Mesothelial cell of epicardium (in vitro differentiated cells): ENCODE measurements around the gene DTNB. TPM values are rescaled to one million over a fixed set of nuclear protein-coding genes. Genes with fewer than 3 reads are reported as not detected.
A peak's percentile ranks its signal among the peaks of the same experiment; 100 is the strongest.

ENCODE experiments used
- DNase-seq, 2 experiments: peaks; one replicate each; pipeline ENCODE4 v3.0.0; 2021; ENCODE audit warnings: low spot score in 2 of 2; ENCODE audit not compliant: unreplicated experiment in 2 of 2
- H3K27ac Mint-ChIP-seq: 2 replicates; pipeline ENCODE4 v1.8.0; 2021; ENCODE audit warnings: mixed read lengths
- H3K27me3 Mint-ChIP-seq: 2 replicates; pipeline ENCODE4 v1.8.0; 2021; ENCODE audit warnings: low read depth, mixed read lengths
- H3K36me3 Mint-ChIP-seq: 2 replicates; pipeline ENCODE4 v1.8.0; 2021; ENCODE audit warnings: mixed read lengths
- H3K4me1 Mint-ChIP-seq: 2 replicates; pipeline ENCODE4 v1.8.0; 2021; ENCODE audit warnings: mixed read lengths
- H3K4me3 Mint-ChIP-seq: 2 replicates; pipeline ENCODE4 v1.8.0; 2021; ENCODE audit warnings: mild to moderate bottlenecking, moderate library complexity, mixed read lengths
- H3K9me3 Mint-ChIP-seq: 2 replicates; pipeline ENCODE4 v1.8.0; 2021; ENCODE audit warnings: mixed read lengths
- CTCF ChIP-seq: fragments of 200-600 bp; sonication (generic); IDR thresholded peaks from one replicate; pipeline ENCODE4 v1.5.0; 2021; ENCODE audit warnings: antibody characterized with exemption; ENCODE audit not compliant: unreplicated experiment
- total RNA-seq: library from RNA; stranded (reverse); gene quantifications from 3 replicates; pipeline ENCODE4 v1.2.1, GENCODE V29; 2021

DTNB gene
- total RNA-seq, 1 donor from 2014 or later = 36.3 TPM

DNA sequence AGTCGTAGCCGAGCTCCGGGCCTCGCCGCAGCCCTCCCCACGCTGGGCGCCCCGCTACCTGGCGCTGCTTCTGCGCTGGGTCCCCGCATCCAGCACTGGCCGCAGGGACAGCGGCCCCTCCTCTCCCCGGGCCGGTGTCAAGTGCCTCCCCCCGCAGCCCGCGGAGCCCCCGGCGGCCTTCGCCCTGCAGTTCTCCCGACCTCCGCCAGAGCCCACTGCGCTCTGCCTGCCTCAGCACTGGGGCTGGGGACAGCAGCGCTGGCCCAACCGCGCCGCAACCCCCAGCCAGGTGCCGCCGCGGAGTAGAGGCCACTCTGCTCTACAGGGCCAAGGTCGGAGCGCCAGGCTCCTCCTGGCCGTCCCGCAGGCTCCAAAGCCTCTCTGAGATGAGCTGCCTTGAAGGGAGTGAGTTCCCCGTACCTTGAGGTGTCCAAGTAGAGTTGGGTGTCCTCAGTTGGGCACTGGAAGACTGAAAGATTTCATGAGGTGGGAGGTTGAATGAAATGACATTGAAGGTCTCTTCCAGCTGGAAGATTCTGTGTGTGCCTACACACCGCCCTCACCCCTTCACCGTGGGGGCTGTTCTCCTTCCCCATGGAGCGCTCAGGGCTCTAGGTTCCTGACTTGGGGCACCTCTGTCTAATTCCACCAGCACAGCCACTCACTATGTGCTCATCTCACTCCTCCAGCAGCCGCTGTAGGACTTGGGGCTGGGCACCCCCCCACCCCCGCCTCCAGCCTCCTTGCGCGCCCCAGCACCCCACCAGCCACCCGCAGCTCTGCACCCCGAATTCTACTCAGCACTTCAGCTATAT is 330.8 kb downstream of the DTNB start:
- H3K36me3 Mint-ChIP-seq = peaks cover 8% of the 10 kb centered on the region

DNA sequence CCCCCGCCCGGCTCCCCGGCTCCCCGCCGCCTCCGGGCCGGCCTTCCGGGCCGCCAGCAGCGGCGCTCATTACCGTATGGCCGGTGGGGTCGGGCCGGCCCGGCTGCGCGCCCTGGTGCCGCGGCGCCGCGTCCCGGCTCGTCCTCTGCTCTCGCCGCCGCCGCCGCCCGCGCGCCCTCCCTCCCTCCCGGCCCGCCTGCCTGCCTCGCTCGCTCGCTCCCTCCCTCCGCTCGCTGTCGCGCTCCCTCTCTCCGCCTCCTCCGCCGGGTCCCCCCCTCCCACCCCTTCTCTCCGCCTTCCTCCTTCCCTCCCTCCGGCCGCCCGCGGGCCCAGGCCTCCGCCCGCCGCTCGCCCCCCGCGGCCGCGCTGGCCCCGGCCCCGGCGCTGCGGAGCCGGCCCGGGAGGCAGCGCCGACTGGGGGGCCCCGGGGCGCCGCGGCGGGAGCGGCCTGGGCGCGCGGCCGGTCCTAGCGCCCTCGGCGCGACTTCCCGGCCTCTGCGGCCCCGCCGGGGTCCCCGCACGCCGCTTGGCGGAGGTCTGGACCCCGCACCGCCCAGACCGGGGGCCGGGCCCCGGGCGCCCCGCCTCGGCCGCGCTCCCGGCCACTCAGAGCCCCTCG is 331.5 kb downstream of the DTNB start, which contains the start of gene DNMT3A:
TSS of gene DNMT3A (minus strand) at position 173 of the 619 bp plus-strand sequence. CDS start 27,941 bp downstream, outside the sequence.
- Mint-ChIP-seq H3K27me3 (no peaks in the 10 kb centered on the region), H3K36me3 (peaks cover 7% of the 10 kb centered on the region), H3K9me3 (no peaks in the 10 kb centered on the region), H3K4me3 (peak within 1 kb of the TSS; percentile 72), H3K27ac (no peak within 1 kb of the TSS), H3K4me1 (peaks cover 24% of the 10 kb centered on the region)
- no peak for TF ChIP-seq CTCF
- peak; percentile 63 to 68 for DNase-seq

More for the DNA sequence above, 330.8 kb downstream of the DTNB start:
- TF ChIP-seq CTCF = peak; percentile 95
- Mint-ChIP-seq H3K27ac (no peak overlapping the region), H3K4me3 (peak overlapping the region; percentile 72), H3K9me3 (no peaks in the 10 kb centered on the region), H3K4me1 (peaks cover 19% of the 10 kb centered on the region), H3K27me3 (no peaks in the 10 kb centered on the region)
- DNase-seq = peak; percentile 79 to 89

- Mint-ChIP-seq H3K27me3 (no peaks in the 10 kb centered on the region), H3K36me3 (peaks cover 7% of the 10 kb centered on the region), H3K4me1 (peaks cover 31% of the 10 kb centered on the region), H3K9me3 (no peaks in the 10 kb centered on the region), H3K27ac (no peak overlapping the region), H3K4me3 (no peak overlapping the region)
- DNase-seq = peak in 1 of 2 experiments; percentile 62
- no peak for TF ChIP-seq CTCF
Observed at GRCh38 chr2:25341011-25341727, 332.2 kb downstream of the DTNB start.

DNA sequence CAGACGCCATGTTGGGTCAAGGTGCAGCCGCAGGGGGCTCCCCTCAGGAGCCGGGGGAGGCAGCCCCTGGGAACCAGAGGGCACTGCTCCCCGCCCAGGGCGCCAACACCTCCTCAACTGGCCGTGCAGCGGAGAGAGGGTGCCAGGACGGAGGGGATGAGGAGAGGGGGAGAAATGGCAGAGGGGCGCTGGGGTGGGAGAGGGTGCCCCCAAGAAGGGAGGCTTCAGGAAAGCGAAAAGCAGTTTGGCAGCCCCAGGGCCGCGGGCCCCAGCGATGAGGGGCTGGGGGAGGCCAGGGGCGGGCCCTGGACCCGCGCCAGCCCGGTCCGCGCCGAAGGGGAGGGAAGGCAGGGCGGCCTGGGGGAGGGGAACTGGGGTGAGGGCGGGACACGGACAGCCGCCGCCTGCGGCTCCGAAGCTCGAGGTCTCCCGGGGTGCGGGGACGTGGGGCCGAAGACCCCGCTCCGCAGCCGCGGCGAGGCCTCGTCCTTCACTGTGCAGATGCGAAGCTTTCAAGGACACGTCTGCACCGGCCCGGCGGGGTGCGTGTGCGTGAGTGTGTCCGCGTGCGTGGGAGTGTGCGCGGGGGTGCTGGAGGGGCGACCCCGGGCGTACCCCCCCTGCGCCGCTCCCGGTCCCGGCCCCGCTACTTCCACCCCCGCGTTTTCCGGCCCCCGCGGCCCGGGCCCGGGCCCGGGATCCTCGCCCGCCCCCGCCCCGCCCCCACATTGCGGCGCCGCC is 333.0 kb downstream of the DTNB start:
- Mint-ChIP-seq H3K9me3 (no peaks in the 10 kb centered on the region), H3K4me1 (peaks cover 34% of the 10 kb centered on the region), H3K27ac (no peak overlapping the region), H3K36me3 (peaks cover 3% of the 10 kb centered on the region), H3K4me3 (peak overlapping the region; percentile 73), H3K27me3 (no peaks in the 10 kb centered on the region)
- peak in 1 of 2 experiments; percentile 65 for DNase-seq
- no peak for TF ChIP-seq CTCF

DNA sequence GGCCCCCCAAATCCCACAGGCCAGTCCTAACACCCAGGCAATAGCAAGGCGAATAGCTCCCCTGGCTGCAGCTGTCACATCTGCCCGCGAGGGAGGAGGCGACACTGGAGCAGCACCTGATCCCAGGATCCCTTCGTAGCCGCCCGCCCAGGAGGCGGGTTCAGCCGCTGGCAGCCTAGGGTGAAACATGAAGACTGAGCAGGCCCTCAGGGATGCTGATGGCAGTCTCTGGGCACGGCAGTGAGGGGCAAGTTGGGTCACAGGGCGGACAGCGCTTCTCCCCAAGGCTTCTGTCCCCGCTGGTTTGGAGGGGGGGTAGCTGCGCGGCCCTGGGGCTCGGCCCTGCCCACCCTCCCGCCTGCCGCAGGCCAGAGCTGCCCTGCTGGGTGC is 333.6 kb downstream of the DTNB start:
- H3K27me3 Mint-ChIP-seq = no peaks in the 10 kb centered on the region
- H3K36me3 Mint-ChIP-seq = peaks cover 3% of the 10 kb centered on the region
- H3K4me1 Mint-ChIP-seq = peaks cover 37% of the 10 kb centered on the region
- H3K27ac Mint-ChIP-seq = peak overlapping the region; percentile 59
- peak overlapping the region; percentile 73 for H3K4me3 Mint-ChIP-seq
- no peaks in the 10 kb centered on the region for H3K9me3 Mint-ChIP-seq
- no peak for TF ChIP-seq CTCF
- DNase-seq = no peak
